Iris pigment epithelial cell (primary cell): ENCODE measurements around the gene PRMT7.
A peak's percentile ranks its signal among the peaks of the same experiment; 100 is the strongest.

Source experiments
- DNase-seq: peaks from one replicate; pipeline ENCODE4 v3.0.0-alpha.2; 2011; ENCODE audit warnings: low read depth

The PRMT7 gene

DNA sequence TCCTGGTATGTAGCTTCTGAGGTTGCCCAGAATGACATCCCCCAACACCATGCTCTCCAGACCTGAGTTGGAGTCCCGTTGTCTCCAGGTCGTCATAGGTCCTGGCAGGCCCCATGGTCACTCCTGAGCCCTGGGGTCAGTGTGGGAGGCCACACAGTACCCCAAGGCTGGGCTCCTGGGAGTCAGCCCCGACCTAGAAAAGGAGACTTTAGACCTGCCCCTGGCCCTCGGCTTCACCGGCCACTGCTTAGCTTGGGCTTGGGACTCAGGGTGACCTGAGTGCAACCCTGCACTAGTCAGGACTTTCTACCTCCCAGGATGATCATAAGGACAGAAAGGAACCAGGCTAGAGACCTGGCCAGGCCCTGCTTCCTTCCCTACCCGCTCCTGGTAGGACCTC is 65.8 kb downstream of the PRMT7 start:
- DNase-seq, result no peak

DNA sequence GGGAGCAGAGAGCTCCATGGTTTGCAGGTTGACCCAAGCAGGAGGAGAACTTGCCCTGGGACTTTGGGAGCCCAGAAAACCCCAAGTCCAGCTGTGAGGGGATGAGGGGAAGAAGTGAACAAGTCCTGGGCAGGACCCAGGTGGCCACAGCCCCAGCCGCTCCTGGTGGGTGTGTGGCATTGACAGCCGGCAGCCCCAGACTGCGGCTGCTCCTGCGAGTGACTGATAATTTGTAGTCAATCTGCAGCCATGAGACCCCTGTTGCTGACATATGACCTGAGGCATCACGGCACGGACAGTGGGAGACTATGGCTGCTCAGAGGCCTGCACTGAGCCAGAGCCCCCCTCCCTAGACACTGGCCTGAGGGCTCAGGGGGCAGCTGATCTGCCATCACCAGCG is 66.4 kb downstream of the PRMT7 start:
- DNase-seq, result no peak

DNA sequence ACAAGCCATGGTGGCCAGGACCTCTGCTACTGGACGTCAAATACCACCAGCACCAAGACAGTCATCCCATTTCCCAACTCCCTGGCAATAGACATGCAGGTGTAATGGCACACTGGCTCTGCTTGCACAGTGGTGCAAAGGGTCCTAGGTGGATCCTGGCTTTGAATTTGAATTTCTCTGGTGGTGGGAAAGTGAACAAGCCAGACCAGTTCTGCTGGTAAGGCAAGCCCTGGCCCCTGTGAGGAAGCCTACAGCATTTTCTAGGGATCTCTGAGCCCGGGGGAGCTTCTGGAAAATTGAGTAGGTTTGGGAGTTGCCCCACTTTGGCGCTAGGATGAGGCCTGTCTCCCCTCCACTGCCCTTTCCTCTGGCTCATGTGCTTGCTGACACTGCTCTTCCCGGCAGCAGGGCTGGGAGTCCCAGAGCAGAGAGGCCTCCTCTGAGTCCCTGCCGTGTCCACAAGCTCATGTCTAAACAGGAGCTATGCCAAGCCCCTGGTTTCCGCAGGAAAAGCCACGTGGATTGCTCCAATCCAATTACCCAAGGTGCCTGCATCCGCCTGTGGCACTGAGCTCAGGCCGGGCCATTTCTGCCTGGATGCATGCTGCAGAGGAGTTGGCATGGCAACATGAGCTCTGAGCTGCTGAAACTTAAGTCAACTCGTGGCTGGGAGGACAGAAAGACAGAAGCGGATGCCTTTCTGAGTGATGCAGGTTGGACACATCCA is 67.0 kb downstream of the PRMT7 start:
- DNase-seq, result peak; percentile 28

DNA sequence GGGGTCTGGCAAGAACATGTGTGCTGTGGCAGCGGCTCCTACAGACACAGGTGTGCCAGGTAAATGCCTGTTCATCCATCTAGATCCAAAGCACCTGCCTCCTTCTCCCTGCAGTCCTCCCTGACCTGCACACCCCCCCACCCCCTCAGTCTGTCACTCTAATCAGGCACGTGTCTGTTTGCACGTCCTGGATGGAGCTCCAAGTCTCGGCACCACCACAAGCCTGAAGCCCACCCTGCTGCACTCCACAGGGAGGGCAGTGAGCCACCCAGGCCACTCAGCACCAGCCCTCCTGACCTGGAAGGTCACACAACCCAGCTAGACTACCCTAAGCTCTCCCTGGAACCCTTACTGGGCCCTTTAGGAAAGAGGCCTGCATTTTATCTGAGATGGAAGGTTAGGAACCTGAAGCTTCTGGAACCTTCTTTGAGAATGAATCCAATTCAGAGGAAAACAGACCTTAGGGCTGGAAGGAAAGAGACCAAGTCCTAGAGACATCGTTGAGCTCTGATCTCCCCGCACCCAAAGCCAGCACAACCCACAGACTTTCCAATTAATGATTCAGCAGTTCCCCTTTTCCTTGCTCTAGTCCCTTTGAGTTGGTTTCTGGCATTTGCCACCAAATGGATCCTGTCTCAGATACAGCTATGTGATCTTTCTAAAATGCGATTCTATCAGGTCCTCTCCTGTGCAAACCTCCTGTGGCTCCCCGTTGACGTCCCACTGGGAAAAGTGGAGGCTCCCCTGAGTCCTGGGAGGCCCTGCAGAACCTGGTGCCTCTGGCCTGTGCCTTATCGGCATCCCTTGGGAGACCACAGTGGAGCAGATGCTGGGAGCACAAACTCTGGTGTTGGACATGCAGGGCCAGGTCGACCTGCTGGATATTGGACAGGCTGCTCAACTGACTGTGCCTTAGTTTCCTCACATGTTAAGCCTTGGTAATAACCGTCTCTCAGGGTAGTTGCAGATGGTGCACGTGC is 67.9 kb downstream of the PRMT7 start:
- DNase-seq, result no peak

DNA sequence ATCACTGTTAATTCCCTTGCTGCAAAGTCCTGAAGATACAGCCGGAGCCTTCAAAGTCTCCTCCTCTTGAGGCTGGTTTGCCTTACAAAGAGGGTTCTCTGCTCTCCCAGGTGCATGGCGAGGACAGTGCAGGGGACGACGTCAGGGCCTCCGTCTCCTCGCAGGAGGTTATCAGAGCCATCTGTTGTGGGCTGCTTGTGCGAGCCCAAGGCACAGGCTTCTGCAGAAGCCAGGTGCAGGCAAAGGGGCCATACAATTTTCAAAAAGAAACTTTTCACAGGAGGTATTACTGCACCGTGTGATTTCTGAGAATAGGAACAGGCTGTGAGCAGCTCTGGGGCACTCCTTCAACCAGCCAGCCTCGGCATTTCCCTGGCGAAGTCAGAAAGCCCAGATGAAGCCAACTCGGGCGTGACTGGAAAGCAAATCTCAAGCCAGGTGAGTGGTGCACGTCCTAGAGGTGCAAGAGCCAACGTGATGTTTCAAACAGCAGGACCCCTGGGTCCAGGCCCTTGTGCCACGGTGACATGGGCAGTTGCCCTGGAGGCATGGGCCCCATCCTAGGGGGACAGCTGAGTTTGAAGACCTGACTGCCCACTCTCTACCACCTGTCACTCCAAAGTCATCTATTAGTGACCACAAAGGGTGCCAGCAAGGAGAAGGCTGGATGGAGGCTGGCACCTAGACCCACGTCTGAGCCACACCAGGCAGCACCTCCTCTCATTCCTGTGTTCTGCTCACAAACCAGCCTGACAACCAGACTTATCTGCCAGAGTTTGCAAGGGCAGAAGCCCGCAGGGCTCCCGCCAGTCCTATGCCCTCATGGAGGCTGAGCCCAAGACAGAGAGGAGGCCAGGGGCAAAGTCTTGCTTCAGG is 68.9 kb downstream of the PRMT7 start:
- no peak for DNase-seq

DNA sequence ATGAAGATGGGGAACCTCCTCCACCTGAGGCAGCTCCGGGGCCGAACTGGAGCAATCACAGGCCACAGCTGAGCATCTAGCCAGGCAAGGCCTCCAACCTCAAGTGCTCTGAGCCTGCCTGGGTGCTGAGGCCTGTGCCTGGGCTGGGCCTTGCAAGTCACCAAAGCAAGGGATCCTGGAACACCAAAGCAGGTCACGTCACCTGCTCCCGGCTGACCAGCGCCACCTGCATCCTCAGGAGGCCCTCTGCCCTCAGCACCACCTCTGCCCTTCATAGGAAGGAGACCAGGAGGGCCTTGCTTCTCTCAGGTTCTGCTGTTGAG is 69.5 kb downstream of the PRMT7 start:
- no peak for DNase-seq

DNA sequence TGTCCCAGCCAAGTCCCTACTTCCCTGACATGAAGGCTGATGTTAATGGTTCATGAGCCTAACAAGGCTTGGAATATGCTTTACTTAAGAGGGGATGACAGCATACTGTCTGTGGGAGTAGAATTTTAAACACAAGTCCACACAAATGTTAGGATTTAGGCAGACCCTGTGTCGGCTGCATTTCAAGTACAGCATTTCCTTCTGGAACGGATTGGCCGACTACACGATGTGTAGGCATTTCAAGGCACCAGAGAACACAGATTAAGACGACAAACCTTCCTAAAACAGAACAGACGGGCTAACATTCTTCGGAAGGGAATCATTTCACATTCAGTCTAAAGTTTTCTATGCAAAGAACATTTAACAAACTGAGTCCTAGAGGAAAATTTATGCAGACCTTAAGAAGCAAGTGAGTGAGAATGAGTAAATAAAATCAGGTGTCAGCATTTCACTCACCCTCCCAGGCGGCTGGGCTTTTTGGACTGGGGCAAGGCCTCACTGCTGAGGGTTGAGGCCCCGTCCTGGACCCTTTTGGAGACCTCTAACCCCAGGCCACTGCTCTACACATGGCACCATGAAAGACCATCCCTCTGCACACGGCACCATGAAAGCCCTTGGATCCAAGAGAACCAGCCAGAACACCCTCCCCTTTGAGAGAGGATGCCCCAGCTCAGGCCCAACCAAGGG is 70.0 kb downstream of the PRMT7 start:
- DNase-seq, result no peak

DNA sequence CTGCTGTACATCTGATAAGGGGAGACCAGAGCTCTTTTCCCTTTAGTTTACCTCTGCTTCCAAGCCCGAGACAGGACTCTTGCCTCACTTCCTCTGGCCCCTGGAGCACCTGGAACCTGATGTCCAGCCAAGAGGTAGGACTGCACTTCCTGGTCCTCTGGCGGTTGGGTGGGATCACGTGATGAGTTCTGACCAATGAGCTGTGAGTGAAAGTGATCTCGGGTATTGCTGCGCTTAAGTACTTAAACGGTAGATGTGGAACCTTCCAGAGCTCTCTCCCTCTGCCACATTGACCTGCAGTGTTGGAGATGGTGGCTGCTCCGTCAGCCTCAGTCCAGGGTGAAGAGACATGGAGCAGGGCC is 70.5 kb downstream of the PRMT7 start:
- DNase-seq, result no peak

DNA sequence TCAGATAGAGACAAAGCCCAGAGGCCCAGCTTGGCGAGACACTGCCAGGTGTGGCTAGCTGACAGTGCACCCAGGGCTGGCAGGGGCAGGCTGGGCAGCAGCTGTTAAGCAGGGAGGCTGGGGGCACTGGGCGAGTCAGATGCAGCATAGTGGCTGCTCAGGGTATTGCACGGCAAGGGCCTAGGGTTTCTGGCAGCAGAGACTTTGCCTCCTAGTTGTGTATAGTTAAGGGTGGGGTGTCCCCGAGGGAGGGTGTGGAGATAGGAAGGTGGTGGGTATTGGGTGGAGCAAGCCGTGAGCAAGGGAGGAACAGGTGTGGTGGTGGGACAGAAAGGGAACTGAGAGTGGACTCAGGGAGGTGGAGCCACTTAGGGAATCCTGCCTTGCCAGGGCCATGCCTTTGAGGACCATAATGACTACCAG is 71.5 kb downstream of the PRMT7 start:
- DNase-seq, result no peak

DNA sequence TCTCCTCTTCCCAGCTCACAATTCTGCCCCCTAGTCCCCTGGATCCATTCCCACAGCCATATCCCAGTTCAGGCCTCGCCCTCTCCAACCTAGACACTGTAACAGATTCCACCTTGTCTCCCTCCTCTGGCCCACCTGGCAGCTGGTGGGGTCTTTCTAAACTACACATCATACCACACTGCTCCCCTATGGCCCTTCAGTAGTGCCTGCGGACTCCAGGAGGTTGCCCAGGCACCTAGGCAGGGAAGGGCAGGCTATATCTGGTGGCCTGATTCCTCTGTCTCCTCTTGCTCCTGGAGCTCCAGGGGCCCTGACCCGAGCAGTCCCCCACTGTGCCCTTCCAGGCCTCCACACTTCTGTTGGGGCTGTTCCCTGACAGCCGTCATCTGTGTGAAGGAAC is 73.0 kb downstream of the PRMT7 start:
- DNase-seq, result no peak

DNA sequence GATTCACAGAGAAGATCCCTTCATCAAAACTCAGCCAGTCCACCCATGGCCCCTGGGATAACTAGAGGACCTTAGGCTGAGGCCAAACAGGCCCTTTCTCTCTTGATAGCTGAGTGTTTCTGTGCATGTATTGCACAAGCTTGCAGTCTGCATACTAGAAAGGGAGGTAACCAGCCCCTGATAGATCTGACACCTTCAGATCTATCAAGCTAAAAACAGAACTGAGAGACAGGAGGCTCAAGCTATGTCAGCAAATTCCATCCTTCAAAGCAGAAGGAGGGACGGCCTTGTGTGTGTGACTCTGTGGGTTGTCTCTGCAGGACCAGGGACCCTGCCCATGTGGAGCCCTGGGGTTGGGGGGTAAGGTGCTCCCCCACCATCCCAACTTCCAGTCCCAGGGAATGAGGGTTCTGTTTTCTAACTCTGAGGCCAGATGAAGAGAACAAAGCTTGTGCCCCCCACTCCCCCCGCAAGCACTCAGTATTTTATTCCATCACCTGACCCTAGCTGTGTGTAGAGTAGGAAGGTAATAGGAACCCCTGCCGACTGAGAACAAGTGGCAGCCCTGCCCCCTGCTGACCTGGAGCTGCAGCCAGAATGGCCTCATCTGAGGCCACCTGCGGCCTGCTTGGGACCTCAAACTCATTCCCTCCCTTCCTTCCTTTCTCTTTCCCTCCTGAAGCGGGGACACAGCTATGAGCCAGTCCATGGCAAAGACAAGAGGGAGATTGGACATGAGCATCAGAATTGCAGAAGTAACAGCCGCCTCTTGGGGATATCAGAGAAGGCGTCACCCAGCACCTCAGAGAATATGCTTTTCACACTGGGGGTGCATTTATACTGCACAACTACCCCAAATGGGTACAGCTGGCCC is 73.7 kb downstream of the PRMT7 start:
- no peak for DNase-seq

DNA sequence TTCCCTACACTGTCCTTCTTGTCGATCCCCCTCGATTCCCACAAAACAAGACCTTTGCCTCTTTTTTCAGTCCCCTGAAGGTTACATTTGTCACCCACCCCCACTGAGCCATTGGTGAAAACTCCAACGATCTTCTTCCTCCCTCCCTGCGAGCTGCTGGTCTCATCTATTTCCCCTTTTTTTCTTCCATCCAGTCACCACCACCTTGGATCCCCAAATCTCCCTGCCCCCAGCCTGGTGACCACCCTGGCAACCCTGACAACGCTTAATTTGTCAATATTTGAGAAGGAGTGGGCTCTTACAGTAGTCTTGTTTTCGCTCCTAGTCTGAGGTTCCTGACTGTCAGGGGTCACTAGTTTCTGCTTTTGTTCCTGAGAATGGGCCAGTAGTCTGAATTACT is 74.6 kb downstream of the PRMT7 start:
- DNase-seq, result no peak

DNA sequence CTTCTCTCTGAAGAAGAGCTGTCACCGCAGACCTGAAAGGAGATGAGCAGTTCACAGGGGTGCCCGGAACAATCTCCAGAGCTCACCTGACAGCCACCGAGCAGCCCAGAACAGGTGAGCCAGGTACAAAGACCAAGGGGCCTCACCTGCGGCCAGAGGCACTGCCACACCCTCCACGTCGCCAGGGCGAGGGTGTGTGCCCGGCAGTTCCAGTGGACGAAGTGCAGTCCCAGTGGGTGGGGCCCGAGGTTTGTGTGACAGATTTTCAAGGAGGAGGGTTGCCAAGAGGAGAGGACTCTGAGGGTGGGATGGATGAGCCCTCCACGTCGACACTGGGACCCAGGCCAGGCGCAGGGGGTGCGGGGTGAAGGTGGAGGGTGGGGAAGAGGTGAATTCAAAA is 75.8 kb downstream of the PRMT7 start:
- DNase-seq, result no peak

DNA sequence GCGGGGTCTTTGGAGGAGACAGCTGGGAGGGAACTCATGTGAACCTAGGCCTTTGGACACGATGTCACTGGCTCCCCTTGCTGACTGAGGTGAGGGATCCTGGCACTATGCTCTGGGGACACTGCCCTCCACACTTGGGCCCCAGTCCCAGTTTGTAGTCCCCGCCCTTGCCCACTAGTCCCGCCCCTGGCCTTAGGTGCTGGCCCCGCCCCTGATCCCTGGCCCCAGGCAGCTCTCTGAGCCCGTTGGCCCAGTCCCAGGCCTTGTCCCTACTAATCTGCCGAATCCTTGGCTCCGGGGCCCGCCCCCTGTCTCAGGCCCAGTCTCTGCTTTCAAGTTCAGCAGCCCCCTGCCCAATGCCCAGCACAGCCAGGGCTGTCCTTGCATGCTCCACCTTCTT is 76.5 kb downstream of the PRMT7 start:
- no peak for DNase-seq

DNA sequence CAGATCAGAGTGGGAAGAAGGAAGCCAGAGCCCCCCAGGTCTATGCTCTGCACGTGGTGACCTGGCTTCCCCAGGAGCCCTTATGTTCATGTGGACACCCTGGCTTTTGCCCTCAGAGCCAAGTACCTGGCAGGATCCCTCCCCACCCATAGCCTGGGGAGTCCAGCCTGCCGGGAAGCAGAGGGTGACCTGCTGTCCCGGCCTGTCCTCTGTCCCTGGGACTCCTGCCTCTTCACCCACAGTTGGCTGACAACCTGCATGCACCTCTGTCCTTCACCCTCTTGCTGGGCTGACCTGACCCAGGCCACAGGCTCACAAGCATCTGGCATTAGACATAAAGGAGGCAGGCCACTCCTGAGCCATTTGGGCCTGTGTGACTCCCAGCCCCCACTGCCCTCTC is 77.3 kb downstream of the PRMT7 start:
- no peak for DNase-seq

DNA sequence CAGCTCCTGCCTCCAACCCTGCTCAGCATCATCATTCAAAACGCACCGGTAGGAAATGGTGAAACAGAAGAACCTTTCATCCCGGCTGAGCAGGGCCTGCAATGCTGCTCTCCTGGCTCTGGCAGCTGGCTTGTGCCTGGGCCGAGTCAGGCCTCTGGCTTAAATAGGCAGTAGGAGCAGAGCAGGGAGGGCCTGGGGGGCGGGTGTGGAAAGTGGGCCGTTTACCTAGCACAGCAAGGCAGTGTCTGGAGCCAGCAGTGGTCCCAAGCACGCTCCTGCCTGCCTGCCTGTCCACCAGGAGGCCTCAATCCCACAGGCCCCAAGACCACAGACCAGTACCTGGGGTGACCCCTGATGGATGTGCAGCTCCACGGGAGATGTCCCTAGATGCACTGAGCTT is 78.2 kb downstream of the PRMT7 start:
- DNase-seq, result no peak

DNA sequence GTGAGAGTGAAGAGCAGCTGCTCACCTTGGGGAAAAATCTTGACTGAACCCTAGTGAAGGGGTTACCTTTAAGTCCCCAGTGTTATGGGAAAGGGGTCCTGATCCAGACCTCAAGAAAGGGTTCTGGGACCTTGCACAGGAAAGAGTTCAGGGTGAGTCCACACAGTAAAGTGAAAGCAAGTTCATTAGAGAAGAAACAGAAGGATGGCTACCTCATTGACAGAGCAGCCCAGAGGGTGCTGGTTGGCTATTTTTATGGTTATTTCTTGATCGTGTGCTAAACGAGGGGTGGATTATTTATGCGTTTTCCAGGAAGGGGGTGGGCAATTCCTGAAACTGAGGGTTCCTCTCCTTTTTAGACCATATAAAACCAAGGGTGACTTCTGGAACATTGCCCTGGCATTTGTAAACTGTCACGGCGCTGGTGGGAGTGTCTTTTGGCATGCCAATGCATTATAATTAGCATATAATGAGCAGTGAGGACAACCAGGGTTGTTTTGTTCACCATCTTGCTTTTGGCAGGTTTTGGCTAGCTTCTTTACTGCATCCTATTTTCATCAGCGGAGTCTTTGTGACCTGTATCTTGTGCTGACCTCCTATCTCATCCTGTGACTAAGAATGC is 79.0 kb downstream of the PRMT7 start:
- no peak for DNase-seq

DNA sequence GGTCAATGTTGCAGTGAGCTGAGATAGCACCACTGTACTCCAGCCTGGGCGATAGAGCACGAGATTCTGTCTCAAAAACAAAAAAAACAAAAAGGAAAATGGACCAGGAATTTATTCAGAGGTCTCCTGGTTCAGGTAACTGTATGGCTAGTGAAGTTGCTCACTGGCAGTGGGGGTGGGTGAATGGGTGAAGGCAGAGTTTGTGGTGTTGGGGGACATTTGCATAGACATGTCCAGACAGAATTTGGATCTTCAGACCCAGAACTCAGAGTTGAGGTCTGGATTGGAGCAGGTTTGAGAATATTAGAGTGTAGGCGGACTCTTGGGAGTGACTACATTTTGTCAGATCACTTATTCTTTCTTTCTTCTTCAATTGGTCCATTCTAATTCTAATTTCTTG is 82.5 kb downstream of the PRMT7 start:
- no peak for DNase-seq

DNA sequence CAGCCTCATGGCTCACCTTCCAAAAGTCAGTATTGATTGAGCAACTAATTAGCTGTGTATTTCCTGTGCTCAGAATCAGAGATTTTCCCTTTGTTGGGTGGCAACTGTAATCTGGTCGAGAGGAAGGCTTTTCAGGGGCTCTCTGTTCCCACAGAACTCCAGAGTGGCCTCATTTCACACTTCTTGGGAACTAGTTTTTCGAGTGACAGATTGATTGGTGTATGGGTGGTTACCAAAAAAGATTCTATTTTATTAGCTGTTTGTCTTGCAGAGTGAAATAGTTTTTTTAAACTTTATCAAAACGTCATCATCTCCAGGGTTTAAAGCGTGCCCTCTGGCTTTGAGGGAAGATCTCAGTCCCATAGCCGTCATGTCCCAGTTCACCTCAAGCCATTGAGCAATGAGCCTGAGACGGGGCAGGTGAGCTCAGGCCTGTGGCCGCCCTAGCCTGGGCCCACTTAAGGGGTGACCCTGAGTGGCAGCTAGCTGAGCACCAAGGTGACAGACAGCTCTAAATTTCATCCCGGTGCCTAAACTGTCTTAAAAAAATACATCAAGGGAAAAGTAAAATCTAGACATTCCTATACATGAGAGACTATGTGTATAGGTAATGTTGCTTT is 84.5 kb downstream of the PRMT7 start:
- no peak for DNase-seq

DNA sequence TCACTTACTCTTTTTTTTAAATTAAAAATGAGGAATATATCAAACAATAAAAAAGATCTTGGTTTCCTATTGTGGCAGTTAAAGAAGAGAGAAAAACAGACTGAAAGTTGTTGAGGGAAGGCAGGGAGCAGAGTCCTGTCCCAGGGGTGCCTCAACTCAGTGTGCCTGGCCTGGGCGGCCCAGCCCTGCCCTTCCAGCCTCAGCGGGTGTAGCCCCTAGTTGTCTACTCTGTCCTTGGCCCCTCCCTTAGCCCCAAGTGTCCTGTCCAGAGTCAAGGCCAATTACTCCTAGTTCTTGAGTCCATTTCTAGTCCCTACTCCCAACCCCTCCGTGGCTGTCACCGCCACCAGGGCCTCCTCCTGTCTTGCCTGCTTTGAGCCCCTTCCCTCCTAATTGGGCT is 85.0 kb downstream of the PRMT7 start:
- no peak for DNase-seq
